ENCODE data around the gene ENTR1. TPM values are rescaled to one million over a fixed set of nuclear protein-coding genes. Genes with fewer than 3 reads are reported as not detected.

Gene ENTR1
- total and polyA plus RNA-seq, 2 of the 13 experiments (the other 11 are each of a cell fraction or from before 2014, with no cell fraction given) = 70.1 to 76.4 TPM

DNA sequence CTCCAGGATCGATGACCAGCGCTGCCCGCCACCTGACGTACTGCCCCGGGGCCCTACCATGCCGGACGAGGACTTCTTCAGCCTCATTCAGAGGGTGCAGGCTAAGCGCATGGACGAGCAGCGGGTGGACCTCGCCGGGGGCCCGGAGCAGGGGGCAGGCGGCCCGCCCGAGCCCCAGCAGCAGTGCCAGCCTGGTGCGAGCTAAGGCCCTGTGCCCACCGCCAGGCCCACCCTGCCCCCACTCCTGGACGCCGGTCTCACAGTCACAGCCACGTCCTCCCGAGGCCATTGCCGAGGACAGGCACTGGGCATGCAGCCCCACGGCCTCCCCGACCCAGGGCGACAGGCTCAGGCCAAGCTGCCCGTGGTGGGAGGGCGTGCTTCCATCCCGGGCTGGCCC lies 52.4 kb downstream of the ENTR1 start:
- DNase-seq (ENCODE audit: low spot score) (no peak), FAIRE-seq (no peak), ATAC-seq (no peak)
- TF ChIP-seq AGO2 (optimal IDR thresholded peaks at IDR 0.05; ENCODE audit: low read depth, low read length) (peak; percentile 29), MTA1 (CRISPR knock-in tag; IDR thresholded peaks at IDR 0.05; ENCODE audit: borderline replicate concordance) (no peak)
- TF ChIP-seq, protein P1, sequence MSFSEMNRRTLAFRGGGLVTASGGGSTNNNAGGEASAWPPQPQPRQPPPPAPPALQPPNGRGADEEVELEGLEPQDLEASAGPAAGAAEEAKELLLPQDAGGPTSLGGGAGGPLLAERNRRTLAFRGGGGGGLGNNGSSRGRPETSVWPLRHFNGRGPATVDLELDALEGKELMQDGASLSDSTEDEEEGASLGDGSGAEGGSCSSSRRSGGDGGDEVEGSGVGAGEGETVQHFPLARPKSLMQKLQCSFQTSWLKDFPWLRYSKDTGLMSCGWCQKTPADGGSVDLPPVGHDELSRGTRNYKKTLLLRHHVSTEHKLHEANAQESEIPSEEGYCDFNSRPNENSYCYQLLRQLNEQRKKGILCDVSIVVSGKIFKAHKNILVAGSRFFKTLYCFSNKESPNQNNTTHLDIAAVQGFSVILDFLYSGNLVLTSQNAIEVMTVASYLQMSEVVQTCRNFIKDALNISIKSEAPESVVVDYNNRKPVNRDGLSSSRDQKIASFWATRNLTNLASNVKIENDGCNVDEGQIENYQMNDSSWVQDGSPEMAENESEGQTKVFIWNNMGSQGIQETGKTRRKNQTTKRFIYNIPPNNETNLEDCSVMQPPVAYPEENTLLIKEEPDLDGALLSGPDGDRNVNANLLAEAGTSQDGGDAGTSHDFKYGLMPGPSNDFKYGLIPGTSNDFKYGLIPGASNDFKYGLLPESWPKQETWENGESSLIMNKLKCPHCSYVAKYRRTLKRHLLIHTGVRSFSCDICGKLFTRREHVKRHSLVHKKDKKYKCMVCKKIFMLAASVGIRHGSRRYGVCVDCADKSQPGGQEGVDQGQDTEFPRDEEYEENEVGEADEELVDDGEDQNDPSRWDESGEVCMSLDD (CRISPR knock-in tag; IDR thresholded peaks at IDR 0.05; ENCODE audit: borderline replicate concordance) = no peak
- CTCF ChIA-PET (ENCODE audit: low intra/inter-chr PET ratio, low total read pairs) = no interaction called here
- Histone ChIP-seq H3K9ac (ENCODE audit: insufficient read depth, low read depth, low read length) (no peak overlapping the region), H2AFZ (ENCODE audit: low read length) (no peak overlapping the region), H3K4me1 (ENCODE audit: insufficient read depth, low read length) (peaks cover 42% of the 10 kb centered on the region), H4K20me1 (ENCODE audit: insufficient read depth, low read length) (no peaks in the 10 kb centered on the region), H3K4me2 (ENCODE audit: low read depth, low read length) (no peak overlapping the region), H3K27me3 (ENCODE audit: control insufficient read depth in 1 of 2, insufficient read depth in 2 of 2, low read length in 2 of 2) (peaks cover 0 to 8% of the 10 kb centered on the region in 2 experiments; a peak in 2 of 5 replicates), H3K36me3 (replicated peaks in 1 of 2; ENCODE audit: control insufficient read depth in 1 of 2, insufficient read depth in 2 of 2, low read length in 2 of 2) (no peaks in the 10 kb centered on the region), H3K9me3 (ENCODE audit: low read length) (no peaks in the 10 kb centered on the region), H3K27ac (ENCODE audit: extremely low read length, insufficient read depth, low read length) (no peak overlapping the region), H3K79me2 (ENCODE audit: insufficient read depth, low read length) (no peaks in the 10 kb centered on the region), H3K4me3 (replicated peaks in 1 of 3; ENCODE audit: insufficient read depth in 1 of 3, low read depth in 2 of 3, low read length in 3 of 3) (no peak overlapping the region)
- intact Hi-C loops (cut with micrococcal nuclease; ENCODE audit: unreplicated experiment) = no loop called here
- 89% methylated on average over 5 of the region's 29 CpGs for WGBS (ENCODE audit: low lambda C conversion rate)
- BruUV-seq (replicated peaks) = no TSS peak
- in situ Hi-C loops (cut with HindIII; ENCODE audit: extremely low pct_ligation_motif_present, low pct_unique_long_range_greater_than_20kb) = no loop called here
- POLR2A ChIA-PET = interaction anchor here (1.0 kb wide), 1 partner anchor 9 kb away, joined by 3 read pairs; no protein-coding TSS in a partner anchor

DNA sequence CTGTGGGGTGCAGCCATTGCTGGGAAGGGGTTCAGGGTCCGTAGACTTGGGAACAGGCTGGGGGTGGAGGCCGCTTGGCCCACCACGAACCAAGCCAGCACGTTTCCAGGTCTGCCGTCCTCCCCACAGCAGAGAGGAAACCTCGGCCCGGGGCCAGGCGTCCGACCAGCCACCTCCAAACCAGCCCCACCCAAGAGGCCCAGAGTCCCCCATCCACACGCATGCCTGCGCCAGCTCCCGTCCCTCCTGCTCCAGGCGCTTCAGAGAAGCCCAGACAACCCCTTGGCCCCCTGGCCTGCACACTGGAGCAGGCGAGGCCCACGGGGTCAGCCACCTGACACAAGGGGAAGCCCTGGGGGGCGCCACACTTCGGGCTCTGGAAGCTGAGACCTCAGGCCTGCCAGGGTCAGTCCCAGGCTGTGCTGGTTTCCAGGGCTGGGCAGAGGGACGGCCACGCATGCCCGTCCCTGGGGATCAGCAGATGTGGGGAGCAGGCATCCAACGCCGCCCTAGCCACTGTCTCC lies 53.1 kb downstream of the ENTR1 start:
- no peak overlapping the region for H3K4me3 ChIP-seq (replicated peaks in 1 of 3; ENCODE audit: insufficient read depth in 1 of 3, low read depth in 2 of 3, low read length in 3 of 3)
- intact Hi-C loops (cut with micrococcal nuclease; ENCODE audit: unreplicated experiment) = no loop called here
- no peaks in the 10 kb centered on the region for H3K9me3 ChIP-seq (ENCODE audit: low read length)
- no peak overlapping the region for H3K9ac ChIP-seq (ENCODE audit: insufficient read depth, low read depth, low read length)
- no peaks in the 10 kb centered on the region for H3K36me3 ChIP-seq (replicated peaks in 1 of 2; ENCODE audit: control insufficient read depth in 1 of 2, insufficient read depth in 2 of 2, low read length in 2 of 2)
- no peak overlapping the region for H2AFZ ChIP-seq (ENCODE audit: low read length)
- CTCF ChIA-PET (ENCODE audit: low intra/inter-chr PET ratio, low total read pairs) = no interaction called here
- H3K4me2 ChIP-seq (ENCODE audit: low read depth, low read length) = no peak overlapping the region
- no peaks in the 10 kb centered on the region for H4K20me1 ChIP-seq (ENCODE audit: insufficient read depth, low read length)
- peaks cover 0 to 9% of the 10 kb centered on the region in 2 experiments; a peak in 2 of 5 replicates for H3K27me3 ChIP-seq (ENCODE audit: control insufficient read depth in 1 of 2, insufficient read depth in 2 of 2, low read length in 2 of 2)
- ATAC-seq (no peak), FAIRE-seq (no peak), DNase-seq (ENCODE audit: low spot score) (no peak)
- H3K27ac ChIP-seq (ENCODE audit: extremely low read length, insufficient read depth, low read length) = no peak overlapping the region
- H3K4me1 ChIP-seq (ENCODE audit: insufficient read depth, low read length) = peaks cover 43% of the 10 kb centered on the region
- WGBS (ENCODE audit: low lambda C conversion rate) = 82% methylated on average over 4 of the region's 22 CpGs
- in situ Hi-C loops (cut with HindIII; ENCODE audit: extremely low pct_ligation_motif_present, low pct_unique_long_range_greater_than_20kb) = no loop called here
- POLR2A ChIA-PET = no interaction called here
- no TSS peak for BruUV-seq (replicated peaks)
- no peak for TF ChIP-seq ARID2 (CRISPR knock-in tag; IDR thresholded peaks at IDR 0.05; ENCODE audit: borderline replicate concordance)
- no peak for TF ChIP-seq ZSCAN29 (CRISPR knock-in tag; conservative IDR thresholded peaks at IDR 0.05)
- 0 out of 2 replicates have a peak, but pooled peaks have one; percentile 20 for TF ChIP-seq RBFOX2 (IDR thresholded peaks at IDR 0.05; ENCODE audit: low read depth, low read length)
- no peaks in the 10 kb centered on the region for H3K79me2 ChIP-seq (ENCODE audit: insufficient read depth, low read length)

Data from HepG2 (cell line).